DND-41 (cell line): ENCODE data around the gene EVC2.

Source experiments
- ATAC-seq: fragments of 200-7000 bp; cut with Tn5 transposase; 3 replicates; pipeline ENCODE4 v1.9.1; 2021; ENCODE audit warnings: low read depth; ENCODE audit not compliant: insufficient read depth
- DNase-seq: peaks from one replicate; pipeline ENCODE4 v3.0.0-alpha.2; 2020
- H2AFZ ChIP-seq: 2 replicates; pipeline ENCODE4 v1.6.0; 2012; ENCODE audit warnings: low read depth, low read length
- H3K27ac ChIP-seq: 2 replicates; pipeline ENCODE4 v1.5.1; 2012; ENCODE audit warnings: low read length, inconsistent platforms
- H3K27me3 ChIP-seq: fragments of 200-600 bp; sonication (generic); 2 replicates; pipeline ENCODE4 v1.6.0; 2012; ENCODE audit warnings: low read length, mild to moderate bottlenecking, inconsistent platforms; ENCODE audit not compliant: insufficient read depth, poor library complexity
- H3K36me3 ChIP-seq: 2 replicates; pipeline ENCODE4 v1.5.1; 2012; ENCODE audit warnings: low read length, inconsistent platforms; ENCODE audit not compliant: insufficient read depth
- H3K4me1 ChIP-seq: 2 replicates; pipeline ENCODE4 v1.5.1; 2012; ENCODE audit warnings: mild to moderate bottlenecking, low read length; ENCODE audit not compliant: insufficient read depth
- H3K4me2 ChIP-seq: 2 replicates; pipeline ENCODE4 v1.6.0; 2012; ENCODE audit warnings: mild to moderate bottlenecking, moderate library complexity, low read length, inconsistent platforms; ENCODE audit not compliant: insufficient read depth
- H3K4me3 ChIP-seq, 2 experiments: fragments of 200-600 bp in 1 of 2; shearing (Covaris generic) in 1 of 2; 2 replicates each; pipeline ENCODE4 v1.5.1; 2012 to 2016; ENCODE audit warnings: inconsistent platforms in 2 of 2, low read length in 2 of 2, mild to moderate bottlenecking in 2 of 2, low read depth in 1 of 2, moderate library complexity in 1 of 2
- H3K79me2 ChIP-seq: 2 replicates; pipeline ENCODE4 v1.6.0; 2012; ENCODE audit warnings: low read length, inconsistent platforms; ENCODE audit not compliant: insufficient read depth
- H3K9ac ChIP-seq: 2 replicates; pipeline ENCODE4 v1.6.0; 2012; ENCODE audit warnings: low read depth, mild to moderate bottlenecking, inconsistent platforms, low read length, moderate library complexity
- H3K9me3 ChIP-seq: 2 replicates; pipeline ENCODE4 v1.5.1; 2012; ENCODE audit warnings: low read length, moderate library complexity, mild to moderate bottlenecking, inconsistent platforms; ENCODE audit not compliant: insufficient read depth, severe bottlenecking
- H4K20me1 ChIP-seq: 2 replicates; pipeline ENCODE4 v1.6.0; 2012; ENCODE audit warnings: low read length; ENCODE audit not compliant: insufficient read depth
- EZH2 ChIP-seq: IDR thresholded peaks from 3 replicates; pipeline ENCODE4 v1.6.1; 2012; ENCODE audit warnings: borderline replicate concordance, low read depth, mild to moderate bottlenecking, moderate library complexity, low read length, inconsistent platforms; ENCODE audit not compliant: severe bottlenecking
- TF ChIP-seq, protein P1 (sequence below): IDR thresholded peaks from 2 replicates; pipeline ENCODE4 v1.5.1; 2012; ENCODE audit warnings: borderline replicate concordance, low read length, moderate library complexity, mild to moderate bottlenecking; ENCODE audit not compliant: poor library complexity, severe bottlenecking; ENCODE audit errors: extremely low read depth

The EVC2 gene

GRCh38 chr4:5720157-5720850 lies 11.9 kb upstream of the EVC2 start:
- no peaks in the 10 kb centered on the region for H4K20me1 ChIP-seq
- no peaks in the 10 kb centered on the region for H3K36me3 ChIP-seq
- no peak for DNase-seq
- peaks cover 7% of the 10 kb centered on the region for H3K27me3 ChIP-seq
- no peak overlapping the region for H3K9ac ChIP-seq
- H3K4me1 ChIP-seq: no peaks in the 10 kb centered on the region
- no peak overlapping the region for H3K4me3 ChIP-seq
- no peak overlapping the region for H3K4me2 ChIP-seq
- no peak overlapping the region for H2AFZ ChIP-seq
- H3K27ac ChIP-seq: no peak overlapping the region
- ATAC-seq: no peak
- peaks cover 2% of the 10 kb centered on the region for H3K9me3 ChIP-seq
- TF ChIP-seq, protein P1, sequence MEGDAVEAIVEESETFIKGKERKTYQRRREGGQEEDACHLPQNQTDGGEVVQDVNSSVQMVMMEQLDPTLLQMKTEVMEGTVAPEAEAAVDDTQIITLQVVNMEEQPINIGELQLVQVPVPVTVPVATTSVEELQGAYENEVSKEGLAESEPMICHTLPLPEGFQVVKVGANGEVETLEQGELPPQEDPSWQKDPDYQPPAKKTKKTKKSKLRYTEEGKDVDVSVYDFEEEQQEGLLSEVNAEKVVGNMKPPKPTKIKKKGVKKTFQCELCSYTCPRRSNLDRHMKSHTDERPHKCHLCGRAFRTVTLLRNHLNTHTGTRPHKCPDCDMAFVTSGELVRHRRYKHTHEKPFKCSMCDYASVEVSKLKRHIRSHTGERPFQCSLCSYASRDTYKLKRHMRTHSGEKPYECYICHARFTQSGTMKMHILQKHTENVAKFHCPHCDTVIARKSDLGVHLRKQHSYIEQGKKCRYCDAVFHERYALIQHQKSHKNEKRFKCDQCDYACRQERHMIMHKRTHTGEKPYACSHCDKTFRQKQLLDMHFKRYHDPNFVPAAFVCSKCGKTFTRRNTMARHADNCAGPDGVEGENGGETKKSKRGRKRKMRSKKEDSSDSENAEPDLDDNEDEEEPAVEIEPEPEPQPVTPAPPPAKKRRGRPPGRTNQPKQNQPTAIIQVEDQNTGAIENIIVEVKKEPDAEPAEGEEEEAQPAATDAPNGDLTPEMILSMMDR: no peak
- TF ChIP-seq EZH2: no peak
- no peaks in the 10 kb centered on the region for H3K79me2 ChIP-seq

DNA sequence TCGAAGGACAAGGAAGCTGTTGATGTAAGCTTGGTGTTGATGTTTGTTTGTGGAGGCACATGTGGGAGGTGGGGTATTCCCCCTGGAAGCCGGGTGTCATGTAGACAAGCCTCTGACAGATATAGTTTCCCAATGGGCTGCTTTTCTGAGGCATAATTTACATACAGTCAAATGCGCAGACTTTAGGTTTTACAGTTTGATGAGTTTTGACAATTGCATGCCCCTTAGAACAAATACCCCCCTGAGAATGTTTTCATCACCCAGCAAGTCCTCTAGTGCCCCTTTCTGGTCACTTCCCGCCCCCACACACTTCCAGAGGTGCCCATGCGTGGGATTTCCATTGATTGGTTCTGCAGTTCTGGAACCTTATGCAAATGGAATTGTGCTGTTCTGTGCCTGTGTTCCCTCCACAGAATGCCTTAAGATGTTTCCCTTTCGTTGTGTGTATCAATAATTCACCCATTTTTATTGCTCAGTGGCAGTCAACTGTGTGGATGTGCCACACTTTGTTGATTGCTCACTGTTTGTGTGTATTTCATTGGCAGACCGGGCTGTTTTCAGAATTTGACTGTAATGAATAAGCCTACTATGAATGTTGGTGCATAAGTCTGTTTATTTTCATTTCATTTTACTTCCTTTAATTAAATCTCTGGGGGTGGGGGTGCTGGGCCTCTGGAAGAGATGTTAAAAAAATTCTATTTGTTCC lies 11.1 kb upstream of the EVC2 start:
- H3K4me3 ChIP-seq: no peak overlapping the region
- H2AFZ ChIP-seq: no peak overlapping the region
- H3K4me1 ChIP-seq: no peaks in the 10 kb centered on the region
- DNase-seq: no peak
- no peak for ATAC-seq
- H3K27ac ChIP-seq: no peak overlapping the region
- H3K9me3 ChIP-seq: peaks cover 6% of the 10 kb centered on the region
- H3K9ac ChIP-seq: no peak overlapping the region
- H3K79me2 ChIP-seq: no peaks in the 10 kb centered on the region
- no peak overlapping the region for H3K4me2 ChIP-seq
- H3K36me3 ChIP-seq: no peaks in the 10 kb centered on the region
- no peaks in the 10 kb centered on the region for H4K20me1 ChIP-seq
- TF ChIP-seq, protein P1: no peak
- no peak for TF ChIP-seq EZH2
- H3K27me3 ChIP-seq: peaks cover 7% of the 10 kb centered on the region

- Histone ChIP-seq H3K36me3 (no peaks in the 10 kb centered on the region), H3K9ac (no peak overlapping the region), H2AFZ (no peak overlapping the region), H4K20me1 (no peaks in the 10 kb centered on the region), H3K9me3 (peaks cover 6% of the 10 kb centered on the region), H3K4me3 (no peak overlapping the region), H3K27me3 (peaks cover 7% of the 10 kb centered on the region), H3K27ac (no peak overlapping the region), H3K4me2 (no peak overlapping the region), H3K79me2 (no peaks in the 10 kb centered on the region), H3K4me1 (no peaks in the 10 kb centered on the region)
- TF ChIP-seq, protein P1: no peak
- no peak for TF ChIP-seq EZH2
- DNase-seq: no peak
- ATAC-seq: no peak
These were observed 10.1 kb upstream of the EVC2 start for GRCh38 chr4:5718411-5718810.
